LHCN-M2 (cell line): ENCODE data around the gene SLC23A1. TPM values are rescaled to one million over a fixed set of nuclear protein-coding genes. Genes with fewer than 3 reads are reported as not detected.
"Not testable (repeated sequence)": the region's sequence is repeated elsewhere in the genome, so short reads cannot be mapped to it uniquely, and the experiment has no call there.

ENCODE experiments used
- DNase-seq: peaks from one replicate; pipeline ENCODE4 v3.0.0-alpha.2; 2012; ENCODE audit warnings: low read depth
- total RNA-seq: library from RNA; depleted of rRNA; stranded (reverse); fragments of >200 nt; gene quantifications from 2 replicates; pipeline ENCODE4 v1.2.3, GENCODE V29; 2014

SLC23A1 gene
- total RNA-seq, 1 experiment from 2014 or later = not detected

DNA sequence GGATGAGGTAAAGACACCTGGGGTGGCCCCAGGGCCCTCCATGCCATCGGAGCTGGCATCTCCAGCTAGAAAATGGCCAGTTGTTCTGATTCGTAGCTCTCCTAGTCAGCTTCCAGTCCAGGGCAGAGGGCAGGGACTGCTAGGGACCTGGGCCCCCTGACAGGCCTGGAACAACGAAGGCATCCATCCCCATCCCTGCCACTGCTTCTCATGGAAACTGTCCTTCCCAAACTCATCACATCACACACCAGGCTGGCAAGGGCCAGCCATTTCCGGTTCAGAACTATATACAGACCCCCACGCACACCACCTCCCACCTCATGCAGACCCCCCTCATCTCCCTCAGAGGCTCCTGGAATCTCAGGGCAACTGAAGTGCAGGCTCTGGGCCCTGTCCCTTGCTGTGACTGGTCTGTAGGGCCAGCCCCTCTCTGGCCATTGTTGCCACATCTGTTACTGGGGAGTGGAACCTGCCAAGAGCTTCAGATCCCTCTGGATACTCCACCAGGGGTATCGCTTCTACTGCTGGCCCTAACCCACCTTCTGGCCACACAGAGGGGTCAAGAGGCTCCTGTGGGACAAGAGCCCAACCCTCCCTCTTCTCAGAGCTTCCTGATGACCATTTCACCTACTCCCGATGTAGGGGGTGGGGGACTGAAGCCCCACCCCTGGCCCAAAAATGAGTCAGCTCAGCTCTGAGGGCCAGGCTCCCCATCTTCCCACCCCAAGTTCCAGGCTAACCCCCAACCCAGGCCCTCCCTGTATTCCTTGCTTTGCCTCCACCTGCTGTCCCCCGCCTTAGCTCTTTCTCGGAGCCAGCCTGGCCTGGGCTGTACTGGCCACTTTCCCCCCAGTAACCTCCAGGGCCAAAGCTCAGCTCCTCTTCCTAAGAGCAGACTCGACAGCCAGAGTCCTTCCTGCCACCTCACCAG, 7.8 kb upstream of the SLC23A1 start:
- no peak for DNase-seq

DNA sequence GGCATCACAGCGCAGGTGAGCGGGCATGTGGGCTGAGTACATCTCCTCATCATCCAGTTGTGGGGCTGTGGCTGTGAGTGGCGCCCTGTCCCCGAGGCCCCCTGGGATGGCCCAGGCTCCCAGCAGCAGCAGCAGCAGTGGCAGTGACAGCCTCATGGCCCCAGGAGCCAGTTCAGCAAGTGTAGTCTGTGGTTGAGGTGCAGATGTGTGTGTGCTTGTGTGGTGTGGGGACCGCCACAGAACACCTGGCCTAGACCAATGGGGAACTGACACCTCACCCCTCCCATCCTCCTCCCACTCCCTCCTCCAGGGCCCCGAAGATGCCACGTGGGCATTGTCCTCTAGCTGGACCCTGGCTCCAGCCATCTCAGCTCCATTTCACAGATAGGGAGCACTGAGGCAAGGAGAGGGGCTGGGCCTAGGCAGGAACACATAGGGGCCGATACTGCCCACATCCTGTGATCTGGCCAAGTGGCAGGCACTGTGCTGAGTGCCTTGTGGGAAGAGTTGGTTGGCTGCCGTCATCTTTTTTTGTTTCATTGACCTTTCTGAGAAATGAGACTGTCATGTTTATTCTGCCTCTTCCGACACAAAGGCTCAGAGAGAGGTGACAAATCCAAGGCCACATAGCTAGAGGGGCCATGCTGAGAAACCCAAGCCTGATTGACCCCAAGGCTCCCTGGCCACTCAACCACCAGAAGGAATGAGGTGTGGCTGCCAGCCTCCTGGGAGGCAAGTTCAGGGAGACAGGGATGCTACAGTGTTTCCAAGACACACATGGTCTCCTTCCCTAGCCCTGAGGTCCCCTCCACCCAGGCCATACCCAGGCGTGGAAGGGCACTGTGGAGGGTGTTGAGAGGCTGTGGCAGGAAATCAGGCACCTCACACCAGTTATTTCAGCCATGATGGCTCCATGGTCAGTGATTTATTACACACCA, 6.9 kb upstream of the SLC23A1 start, which contains the start of gene MZB1:
TSS of gene MZB1 (minus strand) at position 213 of the 938 bp plus-strand sequence. CDS start at position 156, 57 bp downstream.
- DNase-seq = no peak

DNA sequence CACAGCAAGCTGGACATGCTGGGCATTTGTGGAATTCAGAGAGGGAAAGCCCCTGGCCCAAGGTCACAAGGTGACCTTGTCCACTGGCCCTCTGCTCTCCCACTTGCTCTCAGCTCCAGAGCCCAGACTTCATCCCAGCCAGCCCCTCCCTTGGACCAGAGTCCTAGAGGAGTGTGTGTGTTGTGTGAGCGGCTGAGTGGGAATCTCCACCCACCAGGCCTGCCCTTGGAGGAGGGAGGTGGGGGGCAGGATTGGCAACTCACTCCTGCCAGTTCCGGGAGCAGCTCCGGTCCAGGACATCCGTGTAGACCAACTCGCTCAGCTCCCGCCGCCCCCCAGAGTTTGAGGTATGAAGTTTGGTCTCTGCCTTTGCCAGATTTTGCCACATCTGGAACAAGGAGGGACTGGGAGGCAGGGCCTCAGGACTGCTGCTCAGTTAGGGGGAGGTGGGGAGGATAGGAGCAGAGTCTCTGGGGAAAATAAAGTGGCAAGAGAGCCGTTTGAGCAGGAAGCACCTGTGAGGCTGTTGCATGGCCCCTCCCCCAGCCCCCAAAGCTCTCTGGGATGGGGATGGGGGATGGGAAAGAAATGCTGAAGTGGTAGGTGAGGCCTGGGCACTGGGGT, 5.2 kb upstream of the SLC23A1 start:
- no peak for DNase-seq

DNA sequence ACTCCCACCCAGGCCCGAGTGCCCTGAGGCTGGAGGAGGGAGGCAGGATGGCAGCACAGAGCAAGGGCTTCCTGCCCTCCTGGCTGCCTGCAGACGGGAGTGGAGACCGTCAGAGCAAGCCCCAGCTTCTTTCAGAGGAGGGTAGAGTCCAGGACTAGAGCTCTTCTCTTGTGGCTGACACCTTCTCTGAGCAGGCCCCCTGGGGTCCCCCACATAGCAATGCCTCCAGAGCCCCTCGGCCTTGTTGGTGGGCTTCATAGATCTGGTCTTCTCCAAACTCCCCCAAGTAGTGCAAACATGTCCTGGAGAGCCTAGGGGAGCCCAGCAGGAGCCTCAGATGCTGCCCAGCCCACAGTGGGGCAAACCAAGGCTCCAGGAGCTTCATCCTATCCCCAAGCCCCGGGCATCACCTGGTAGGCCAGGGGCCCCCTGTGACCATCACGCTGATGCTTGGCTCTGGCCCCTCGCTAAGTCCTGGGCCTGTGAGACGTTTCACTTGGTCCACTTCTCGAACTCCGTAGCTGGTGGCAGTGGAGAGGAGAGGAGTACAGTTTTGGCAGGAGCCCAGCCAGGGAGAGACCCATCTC, 4.6 kb upstream of the SLC23A1 start:
- no peak for DNase-seq

DNA sequence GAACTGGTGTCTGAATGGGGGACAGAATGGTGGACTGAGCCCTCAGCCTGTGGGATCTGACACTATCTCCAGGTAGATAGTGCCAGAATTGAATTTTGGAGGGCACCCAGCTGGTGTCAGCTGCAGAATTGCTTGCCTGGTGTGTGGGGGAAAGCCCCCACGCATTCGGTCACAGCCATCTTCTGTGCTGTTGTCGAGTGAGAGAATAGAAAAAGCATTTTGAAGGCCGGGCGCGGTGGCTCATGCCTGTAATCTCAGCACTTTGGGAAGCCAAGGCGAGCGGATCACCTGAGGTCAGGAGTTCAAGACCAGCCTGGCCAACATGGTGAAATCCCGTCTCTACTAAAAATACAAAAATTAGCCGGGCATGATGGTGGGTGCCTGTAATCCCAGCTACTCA, 3.9 kb upstream of the SLC23A1 start:
- DNase-seq = not testable (repeated sequence)

DNA sequence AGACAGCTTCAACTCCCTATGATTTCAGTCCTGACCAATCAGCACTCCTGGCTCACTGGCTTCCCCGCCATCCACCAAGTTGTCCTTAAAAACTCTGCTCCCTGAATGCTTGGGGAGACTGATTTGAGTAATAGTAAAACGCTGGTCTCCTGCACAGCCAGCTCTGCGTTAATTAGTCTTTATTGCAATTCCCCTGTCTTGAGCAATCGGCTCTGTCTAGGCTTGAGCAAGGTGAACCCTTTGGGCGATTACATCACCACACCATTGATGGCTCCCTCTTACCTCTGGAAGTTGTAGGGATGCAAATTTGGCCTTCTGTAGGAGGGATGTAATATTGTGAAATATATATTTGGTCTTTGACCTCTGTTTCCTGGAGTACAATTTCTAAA, 2.9 kb upstream of the SLC23A1 start:
- no peak for DNase-seq

DNA sequence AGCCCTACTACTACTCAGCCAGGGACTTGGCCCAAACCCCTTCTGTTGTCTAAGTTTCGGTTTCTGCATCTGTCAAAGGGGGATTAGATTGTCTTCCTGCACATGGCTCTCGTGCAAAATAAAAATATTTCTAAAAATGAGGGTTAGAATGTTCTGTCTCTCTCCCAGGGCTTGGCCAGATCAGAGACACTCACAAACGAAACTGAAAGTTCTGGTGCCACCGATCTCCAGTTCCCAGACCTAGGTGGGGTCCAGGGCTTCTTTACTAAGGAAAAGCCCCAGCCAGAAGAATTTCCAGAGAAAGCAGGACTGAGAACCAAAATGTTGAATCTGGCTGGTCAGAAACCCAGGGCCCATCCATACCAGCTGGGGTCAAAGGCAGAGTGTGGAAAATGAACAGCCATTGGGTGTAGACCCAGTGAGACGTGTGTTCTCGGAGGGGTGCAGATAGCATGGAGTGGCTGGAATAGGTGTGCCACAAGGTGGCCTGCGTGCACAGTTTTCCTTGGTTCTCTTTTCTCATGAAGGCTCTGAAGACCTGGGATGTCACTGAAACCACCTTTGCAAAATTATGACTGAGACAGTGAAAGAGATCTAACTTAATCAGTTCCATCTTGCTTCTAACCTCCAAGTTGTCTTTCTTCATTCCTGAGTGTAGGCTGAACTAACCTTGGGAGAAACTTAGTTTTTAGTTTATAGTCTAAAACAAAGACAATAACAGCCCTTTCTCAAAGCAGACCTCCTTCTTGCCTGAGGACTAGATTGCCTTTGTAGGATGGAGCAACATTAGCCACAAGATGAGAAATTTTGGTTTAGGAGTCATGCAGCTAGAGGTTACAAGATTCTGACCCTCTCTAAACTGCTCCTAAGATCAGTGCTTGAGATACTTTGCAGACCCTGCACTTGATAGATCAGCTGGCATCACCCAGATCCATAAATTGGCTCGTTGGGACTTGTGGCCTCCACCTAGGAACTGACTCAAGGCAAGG, 2.3 kb upstream of the SLC23A1 start:
- DNase-seq = peak; percentile 41

DNA sequence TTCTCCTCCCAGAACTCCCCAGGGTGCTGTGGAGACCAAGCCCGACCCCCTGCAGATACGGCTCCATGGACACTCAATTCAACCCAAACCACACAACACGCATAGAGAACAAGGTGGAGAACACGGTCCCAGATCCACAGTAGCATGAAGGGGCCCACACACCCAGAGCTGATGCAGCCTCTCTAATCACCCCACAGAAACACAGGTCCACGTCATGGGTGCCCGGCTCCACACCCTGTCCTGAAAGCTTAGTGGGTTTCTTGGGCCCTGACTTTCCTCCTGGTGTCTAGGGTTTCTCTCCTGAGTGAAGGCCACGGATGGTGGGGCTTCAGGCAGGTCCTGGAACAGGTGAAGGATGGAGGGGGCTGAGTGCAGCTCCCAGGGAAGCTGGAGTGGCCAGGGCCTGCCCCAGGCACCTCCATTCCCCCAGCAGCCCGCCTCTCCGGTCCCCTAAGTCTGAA, 1.5 kb upstream of the SLC23A1 start:
- no peak for DNase-seq

DNA sequence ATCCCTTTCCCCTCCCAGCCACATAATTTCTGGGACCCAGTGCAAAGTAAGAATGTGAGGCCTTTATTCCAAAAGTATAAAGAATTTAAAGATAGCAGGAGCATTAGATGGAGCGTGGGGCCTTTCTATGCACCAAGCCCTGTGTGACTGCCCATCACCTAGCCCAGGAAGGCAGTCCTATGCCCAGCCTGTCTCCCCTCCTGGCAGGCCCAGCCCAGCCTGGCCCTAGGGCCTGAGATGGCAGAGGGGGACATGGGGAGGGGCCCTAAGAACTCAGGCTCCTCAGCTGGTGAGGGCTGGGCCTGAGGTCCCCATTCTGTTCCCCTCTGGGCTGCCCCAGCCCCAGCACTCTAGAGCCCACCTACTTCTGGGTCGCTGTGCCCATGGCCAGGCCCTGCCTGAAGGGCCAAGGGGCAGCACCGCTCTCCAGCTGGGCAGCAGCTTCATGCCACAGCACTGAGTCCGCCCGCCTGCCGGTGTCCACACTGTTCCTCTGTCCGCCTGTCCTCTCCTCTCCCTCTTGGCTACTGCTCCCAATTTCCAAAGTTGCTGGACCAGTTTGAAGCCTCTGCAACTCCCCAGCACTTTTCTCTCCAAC, 995 bp upstream of the SLC23A1 start:
- DNase-seq = no peak

DNA sequence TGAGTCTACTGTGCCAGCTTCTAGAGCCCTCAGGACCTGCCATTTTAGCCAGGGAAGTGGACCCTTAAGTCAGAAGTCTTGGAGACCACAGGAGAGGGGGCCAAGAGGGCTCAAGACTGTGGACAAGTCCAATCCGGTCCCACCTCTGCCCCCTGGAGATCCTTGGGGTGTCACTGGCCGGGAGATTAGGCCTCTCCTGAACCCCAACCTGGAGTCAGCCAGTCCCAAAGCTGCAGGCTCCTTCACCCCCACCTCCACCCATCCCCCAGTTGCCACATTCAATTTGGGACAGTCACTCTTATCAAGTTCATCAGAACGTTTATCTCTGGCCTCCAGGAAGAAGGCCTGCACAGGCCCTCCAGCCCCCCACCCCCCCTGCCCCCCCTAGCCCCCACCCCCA, 290 bp downstream of the SLC23A1 start:
- no peak for DNase-seq

DNA sequence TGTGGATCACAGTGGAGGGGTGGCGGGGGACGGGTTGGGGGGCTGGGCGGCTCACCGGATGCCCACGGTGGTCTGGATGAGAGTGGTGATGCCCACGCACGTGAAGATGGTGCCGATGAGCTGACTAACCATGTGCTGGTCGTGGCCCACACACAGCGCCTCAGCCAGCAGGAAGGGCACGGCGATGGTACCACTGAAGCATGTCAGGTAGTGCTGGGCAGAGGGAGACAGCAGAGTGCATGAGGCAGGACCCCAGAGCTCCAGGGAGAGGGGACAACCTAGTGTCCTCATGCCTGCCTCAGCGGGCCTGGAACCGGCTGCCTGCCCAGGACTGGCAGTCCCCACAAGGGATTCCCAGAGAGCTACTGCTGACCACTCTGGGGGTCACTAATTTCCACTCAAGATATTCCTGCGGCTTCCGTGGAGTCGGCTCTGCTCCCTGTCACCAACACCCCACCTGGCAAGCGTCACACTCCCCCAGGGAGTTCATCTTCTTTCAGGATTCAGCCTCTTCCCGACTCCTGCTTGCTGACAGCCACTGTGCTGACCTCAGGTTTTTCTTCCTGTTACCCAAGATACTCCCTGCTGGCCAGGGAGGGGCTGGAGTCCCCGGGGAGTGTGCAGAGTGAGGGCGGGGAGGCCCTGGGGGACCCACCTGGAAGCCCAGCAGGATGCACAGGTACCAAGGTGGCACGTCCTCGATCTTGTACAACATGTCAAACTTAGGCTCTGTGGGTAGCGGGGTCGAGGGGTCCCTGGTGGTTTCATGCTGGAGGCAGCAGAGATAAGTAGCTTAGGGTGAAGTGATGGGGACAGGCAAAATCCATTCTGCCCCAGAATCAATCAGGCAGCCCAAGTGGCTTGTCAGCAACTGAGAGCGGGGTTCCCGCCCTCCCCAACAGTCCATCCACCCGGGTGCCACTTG, 998 bp downstream of the SLC23A1 start:
- DNase-seq = no peak

DNA sequence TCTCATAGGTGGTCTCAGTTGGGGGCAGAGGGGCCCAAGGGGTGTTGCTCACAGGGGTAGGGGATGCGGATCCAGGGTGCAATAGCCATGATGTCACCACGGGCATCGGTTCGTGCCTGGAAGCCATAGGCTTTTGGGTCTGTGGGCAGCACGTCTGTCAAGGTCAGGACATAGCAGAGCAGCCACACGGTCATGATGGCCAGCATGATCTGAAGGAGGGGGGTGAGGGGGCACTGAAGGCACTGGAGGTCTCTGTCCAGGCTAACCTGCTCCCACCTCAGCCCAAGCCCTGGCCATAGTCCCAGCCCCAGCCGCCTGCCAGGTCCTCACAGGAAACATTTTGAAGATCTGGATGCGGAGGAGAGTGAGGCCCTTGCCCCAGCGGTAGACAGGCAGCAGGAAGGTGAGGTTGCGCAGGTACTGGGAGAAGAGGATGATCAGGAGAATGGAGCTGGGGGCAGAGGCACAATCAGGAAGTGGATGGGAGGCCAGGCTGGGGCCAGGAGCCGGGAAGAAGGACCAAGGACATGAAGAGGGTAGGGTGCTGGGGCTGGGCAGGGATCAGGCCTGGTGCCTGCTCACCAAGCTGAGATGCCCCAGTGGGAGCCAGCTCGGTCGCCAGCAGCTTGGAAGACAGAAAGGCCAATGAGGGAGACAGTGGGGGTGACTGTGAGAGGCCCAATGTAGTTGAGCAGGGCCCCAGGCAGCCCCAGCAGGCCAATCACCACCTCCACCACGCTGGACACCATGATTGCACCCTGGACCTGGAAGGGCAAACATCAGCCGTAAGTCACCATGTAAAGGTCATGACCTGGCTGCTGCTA, 3.3 kb downstream of the SLC23A1 start:
- DNase-seq = no peak

DNA sequence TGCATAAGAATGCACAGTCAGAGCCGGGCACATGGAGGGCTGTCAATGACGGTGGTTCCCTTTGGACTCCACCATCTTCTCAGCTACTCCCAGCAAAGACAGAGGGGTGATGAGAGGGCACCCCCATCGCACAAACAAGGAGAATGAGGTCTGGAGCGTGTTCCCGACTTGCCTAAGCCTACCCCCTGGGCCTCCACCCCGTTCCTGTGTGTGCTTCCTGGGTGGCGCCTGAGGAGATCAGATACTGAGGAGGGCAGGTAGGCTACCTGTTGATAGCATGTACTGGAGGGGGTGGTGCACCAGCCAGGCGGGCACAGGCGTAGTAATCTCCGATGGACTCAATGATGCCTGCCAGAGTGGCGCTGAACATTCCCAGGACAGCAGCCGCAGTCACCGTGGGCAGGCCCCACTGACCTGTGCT, 4.1 kb downstream of the SLC23A1 start:
- no peak for DNase-seq

DNA sequence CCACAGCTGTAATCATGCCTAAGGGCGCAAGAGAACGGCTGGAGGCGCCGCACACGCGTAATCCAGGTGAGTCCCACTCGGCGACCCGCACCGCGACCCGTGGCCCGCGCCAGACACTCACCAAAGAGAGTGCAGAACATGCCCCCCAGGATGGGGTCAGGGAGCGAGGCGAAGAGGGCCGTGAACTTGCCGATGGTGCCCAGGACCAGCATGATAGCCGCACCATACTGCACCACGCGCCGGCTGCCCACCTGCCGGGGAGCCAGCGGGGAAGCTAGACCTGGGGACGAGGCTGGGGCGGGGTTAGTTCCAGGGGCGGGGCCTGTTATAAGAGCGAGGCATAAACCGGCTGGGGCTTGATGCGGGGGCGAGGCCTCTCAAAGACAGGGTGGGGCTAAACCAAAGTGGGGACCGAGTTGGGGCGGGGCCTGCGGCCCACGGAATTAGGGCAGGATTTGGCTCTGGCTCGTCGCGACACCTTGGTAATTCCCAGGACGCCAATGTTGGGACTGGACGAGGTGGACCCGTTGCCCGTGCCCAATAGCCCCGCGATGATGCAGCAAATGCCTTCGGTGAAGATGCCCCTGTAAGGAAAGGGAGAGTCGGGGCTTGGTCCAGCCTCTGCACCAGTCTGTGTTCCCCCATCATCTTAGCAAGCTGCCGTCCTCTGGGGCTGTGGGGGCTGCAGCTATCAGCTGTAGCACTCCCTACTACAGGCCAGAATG, 4.8 kb downstream of the SLC23A1 start:
- DNase-seq = no peak

DNA sequence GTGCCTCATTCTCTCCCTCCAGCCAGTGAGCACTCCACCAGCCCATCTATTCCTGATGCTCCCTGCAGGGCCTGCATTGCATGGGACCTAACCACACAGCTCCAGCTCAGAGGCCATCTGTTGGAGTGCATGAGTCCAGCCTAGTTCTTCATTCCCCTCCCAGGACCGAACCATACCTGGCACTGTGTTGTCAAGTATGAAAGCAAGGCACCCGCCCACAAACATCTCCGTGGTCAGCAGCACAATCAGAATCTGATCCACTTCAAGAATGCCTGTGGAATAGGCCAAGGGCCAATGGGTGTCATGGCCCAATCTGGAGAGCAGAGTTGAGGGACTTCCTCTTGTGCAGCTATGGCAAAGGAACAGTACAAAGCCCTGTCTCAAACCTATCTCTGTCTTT, 5.9 kb downstream of the SLC23A1 start:
- DNase-seq = no peak

DNA sequence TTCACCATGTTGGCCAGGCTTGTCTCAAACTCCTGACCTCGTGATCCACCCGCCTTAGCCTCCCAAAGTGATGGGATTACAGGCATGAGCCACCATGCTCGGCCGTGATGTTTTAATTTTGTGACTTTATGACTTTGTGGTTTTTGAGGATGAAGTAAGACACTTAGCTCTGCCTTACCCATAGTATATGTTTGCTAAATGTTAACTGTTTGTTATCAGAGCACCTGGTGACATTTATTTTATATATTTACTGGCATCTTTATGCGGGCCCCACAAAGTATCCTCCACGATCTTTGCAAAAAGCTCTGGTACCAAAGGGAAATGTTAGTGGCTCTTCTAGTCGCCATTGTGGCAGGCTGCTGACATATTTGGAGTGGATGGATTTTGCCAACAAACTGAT, 6.7 kb downstream of the SLC23A1 start:
- DNase-seq = no peak

DNA sequence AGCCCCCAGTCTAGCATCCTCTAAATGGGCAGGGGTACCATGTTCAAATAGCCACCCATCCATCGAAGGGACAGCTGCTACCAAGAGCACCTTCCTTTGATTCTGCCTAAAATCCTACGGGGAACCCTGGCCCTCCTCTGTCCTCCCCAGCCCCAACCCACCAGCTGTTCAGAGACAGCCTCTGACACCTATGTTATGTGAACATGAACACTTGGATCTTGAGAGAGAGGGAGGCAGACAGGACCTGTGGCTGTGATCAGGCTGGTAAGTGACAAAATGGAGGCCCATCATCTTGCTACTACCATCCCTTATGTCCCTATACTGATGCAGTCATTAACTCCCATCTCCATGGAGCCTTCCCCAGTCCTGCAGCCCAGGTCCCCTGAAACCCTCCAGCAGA, 8.2 kb downstream of the SLC23A1 start:
- no peak for DNase-seq
